ENCODE measurements around the gene LIPT1.
"Not testable (repeated sequence)": the region's sequence is repeated elsewhere in the genome, so short reads cannot be mapped to it uniquely, and the experiment has no call there.

LIPT1 gene

DNA sequence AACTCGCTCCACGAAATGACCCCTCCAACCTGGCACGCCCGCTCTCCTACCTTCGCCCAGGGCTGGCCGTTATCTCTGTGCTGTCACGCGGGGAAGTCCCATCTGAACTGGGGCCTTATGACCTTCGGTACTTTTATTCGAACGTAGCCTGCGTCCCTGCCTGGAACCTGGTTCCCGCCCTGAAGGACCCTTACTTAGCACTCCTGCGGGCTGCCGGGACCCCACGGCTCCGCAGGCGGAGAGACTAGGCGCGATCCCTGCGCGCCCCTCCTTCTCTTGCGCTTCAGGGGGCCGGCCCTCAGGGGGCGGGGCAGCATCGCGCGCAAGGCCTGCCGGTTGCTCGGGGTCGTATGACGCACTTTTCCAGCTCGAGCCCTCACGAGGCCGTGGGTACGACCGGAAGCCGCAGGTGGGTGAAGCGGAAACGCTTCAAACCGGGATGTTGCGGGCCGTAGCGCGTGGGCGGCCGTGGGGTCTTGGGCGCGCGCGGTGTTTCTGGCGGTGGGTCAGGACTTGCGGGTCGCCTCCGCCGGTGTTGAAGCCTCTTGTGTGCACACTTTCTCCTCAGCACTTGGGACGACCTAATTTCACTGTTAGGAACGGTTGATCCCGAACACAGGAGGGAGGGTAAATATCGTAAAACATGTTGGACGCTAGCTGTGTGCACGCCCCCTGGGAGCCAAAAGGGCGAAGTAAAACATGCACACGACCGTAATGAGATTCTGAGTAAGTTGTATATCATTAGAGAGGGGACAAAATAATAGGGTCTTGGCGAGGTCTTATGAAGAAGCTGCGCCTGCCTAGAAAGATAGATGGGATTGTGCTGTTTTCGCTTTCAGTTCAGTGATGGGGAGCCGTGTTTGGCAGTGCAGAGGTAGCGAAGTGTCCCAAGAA is at the start of gene LIPT1, which contains the start of gene TSGA10:
TSS of gene LIPT1 (plus strand) at position 325 of the 894 bp plus-strand sequence. CDS start 6,991 bp downstream, outside the sequence.
TSS of gene TSGA10 (minus strand) at position 300 of the 894 bp plus-strand sequence. CDS start 45,503 bp downstream, outside the sequence.
- peak; percentile 92 to 94 for DNase-seq

DNA sequence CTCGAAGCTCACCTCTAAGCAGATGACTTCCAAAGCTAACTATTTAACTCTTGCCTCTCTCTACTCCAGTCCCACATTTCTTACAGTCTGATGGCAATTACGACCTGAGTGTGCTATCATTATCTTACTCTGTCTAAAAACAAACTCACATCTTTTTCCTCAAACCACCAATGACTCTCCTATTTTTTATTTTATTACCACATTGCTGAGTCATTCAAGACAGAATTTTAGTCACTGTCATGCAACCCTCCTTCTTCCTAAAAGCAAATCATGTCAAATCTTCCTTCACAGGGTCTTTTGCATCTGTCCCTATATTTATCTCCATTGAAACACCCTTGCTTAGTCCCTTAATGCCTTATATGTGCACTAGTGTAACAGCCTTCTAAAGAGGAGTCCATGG is 47.9 kb upstream of the LIPT1 start:
- no peak for DNase-seq

DNA sequence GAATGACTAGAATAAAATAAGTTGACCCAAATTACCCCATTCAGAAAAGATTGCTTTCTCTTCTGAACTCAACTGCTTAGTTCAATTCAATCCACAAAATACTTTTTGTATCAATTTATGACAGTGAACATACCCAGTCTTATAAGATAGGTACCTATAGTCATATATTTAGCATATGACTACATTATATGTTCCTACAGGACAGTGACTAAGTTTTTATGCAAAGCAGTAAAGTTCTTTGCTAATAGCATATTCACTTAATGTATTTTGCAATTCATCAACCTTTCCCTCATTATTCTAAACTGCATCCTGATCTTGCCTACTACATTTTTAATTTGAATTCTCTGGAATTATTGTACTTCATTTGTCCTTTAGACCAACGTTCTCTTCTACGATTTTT is 43.5 kb upstream of the LIPT1 start:
- DNase-seq: no peak

DNA sequence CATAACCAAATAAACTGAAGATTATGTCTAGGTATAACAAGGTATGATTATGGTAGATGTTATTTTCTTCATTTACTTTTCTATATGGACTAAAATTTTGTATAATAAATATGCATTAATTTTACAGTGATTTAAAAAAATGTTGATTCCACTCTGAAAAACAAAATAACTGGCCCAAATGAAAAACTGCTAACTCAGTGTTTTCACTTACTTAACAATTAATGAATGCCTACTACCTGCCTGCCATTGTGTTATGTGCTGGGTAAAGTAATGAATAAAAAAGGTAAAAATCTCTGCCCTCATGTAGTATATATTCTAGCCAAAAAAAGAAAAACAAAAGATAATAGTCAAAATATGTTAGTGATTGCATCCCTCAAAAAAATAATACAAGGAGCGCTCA is 42.8 kb upstream of the LIPT1 start:
- DNase-seq: no peak

DNA sequence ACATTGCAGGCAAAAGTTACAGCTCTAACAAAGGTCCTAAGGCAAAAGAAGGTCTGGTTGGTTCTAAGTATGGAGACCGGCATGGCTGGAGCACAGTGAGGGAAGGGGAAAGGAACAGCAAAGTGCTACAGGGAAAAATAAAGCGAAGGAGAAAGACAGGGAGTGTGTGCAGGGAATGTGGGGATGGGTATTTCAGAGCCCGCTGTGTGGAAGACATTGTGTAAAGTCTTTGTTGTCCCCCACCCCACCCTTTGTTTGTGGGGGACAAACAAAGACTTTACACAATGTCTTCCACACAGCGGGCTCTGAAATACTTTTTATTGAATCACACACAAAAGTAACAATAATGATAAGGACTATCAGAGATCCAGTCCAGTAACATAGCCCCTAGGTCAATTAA is 42.1 kb upstream of the LIPT1 start:
- no peak for DNase-seq

DNA sequence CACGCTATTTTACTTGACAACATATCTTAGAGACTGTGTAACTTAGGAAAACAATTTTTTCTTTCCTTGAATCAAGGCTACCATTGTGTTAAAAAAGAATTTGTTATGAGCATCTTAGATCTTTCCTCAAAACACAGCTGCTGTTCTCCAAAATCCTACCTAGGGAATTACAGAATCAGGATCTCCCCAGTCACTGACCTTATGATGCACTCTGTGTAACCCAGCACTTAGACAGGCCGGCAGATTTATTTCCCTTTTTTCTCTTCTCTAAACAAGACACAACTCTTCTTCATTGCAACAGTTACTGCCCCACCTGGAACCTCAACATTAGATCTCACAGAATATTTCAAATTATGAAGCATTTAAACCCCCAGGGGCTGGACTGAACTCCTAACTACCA is 26.8 kb upstream of the LIPT1 start:
- DNase-seq: no peak

DNA sequence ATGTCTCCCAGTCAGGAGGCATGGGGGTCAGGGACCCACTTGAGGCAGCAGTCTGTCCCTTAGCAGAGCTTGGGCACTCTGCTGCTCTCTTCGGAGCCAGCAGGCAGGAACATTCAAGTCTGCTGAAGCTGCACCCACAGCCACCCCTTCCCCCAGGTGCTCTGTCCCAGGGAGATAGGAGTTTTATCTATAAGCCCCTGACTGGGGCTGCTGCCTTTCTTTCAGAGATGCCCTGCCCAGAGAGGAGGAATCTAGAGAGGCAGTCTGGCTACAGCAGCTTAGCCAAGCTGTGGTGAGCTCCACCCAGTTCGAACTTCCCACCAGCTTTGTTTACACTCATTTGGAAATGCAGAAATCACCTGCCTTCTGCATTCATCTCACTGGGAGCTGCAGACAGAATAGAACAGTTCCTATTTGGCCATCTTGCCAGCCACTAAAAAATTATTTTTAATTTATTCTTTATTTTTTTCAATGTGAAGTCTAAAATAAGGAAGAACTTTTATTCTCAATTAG is 19.7 kb upstream of the LIPT1 start:
- DNase-seq: not testable (repeated sequence)

DNA sequence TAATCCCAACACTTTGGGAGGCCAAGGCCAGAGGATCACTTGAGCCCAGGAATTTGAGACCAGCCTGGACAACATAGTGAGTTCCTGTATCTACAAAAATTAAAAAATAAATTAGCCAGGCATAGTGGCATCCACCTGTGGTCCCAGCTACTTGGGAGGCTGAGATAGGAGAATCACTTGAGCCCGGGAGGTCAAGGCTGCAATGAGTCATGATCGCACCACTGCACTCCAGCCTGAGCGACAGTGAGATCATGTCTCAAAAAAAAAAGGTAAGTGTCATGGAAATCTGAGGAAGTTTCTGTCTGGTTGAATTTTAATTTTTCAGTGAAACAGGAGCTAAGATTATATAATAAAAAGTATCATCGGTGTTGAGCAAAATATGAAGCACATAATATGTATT is 15.8 kb upstream of the LIPT1 start:
- DNase-seq: no peak

DNA sequence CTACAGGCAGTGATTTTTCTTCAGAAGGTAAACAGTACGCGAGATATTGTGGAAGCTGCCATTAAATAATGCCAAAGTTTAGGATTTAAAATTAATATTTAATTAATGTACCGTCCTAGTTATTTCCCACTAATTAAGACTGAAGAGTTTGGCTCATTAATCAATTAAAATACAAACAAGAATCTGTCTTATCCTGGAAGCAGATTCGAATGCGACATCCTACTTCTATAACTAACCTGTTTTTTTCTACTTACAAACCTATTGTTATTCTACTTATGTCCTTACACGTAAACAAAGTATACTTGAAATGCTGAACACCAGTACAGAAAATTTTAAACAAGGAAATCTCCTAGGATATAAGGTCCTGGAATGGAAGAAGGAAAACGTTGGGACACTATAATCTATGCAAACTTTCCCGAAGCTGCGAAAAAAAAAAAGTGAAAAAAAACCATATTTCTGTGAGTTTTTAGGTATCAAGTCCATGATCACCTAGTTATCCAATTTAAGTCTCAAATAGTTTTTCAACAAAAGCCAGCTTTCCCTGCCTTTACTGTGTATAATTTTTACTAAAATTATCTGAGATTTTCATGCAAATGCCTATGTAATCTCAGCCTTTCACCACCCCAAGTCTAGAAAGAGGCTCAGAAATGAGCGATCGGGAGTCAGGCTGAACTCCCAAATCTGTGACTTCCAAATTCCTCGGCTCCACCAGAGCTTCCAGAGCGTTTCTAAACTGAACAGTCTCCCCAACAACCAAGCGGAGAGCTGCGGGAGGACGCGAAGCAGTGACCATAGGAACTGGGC is 14.5 kb upstream of the LIPT1 start:
- no peak for DNase-seq

DNA sequence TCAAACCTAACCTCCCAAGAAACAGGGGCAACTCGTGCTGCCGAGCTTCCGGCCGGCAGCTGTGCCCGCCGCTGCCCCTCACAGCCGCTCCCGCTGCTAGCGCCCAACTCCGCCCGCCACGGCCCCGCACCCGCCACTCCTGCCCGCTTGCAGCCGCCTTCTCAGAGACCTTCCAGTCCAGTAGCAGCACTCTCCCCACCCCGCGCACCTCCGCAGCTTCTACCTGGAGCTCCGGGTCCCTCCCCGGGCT is 14.0 kb upstream of the LIPT1 start:
- no peak for DNase-seq

DNA sequence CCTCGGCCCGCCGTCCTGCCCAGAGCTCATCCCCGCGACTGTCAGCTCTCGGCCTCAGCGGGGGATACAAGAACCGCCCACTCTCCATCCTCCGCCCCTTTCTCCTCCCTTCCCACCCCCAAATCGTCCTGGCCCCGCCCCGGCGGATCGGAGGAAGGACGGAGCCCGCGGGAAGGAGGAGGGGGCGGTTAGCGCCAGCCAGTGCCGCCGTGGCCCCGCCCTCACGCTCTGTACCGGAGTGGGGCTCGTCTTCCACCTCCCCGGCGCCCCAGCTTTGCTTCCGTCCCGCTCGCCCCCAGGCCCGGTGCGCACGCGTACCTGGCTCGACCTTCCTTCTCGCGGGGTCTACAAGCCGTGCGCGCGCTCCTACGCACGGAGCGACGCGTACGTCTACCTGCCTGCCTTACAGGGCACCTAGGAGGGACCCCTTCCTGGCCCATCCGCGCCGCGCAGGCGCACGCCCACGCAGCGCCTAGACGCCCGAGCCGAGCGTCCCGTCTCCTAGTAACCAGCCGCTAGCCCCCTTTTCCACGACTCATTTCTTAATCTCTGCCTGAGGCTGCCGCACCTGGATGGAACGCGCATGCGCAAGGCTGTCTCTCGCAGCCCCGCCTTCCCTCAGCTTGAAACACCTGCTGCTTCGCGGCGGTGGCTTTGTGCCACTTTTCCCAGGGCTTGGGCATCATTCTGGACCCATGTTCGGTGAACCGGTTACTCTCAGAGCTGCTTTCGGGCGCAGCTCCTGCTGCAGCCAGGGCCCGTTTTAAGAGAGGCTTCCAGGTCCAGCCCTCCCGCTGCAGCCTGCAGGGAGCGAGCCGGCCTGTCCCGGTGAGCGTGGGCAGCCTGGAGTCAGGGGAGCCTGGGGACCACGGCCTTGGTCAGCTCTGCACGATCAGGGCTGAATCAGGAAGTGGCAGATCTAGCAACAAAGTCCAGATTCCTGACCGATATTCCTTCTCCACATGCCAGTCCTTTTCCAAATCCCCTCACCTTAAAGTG is 13.4 kb upstream of the LIPT1 start, which contains the start of gene C2orf15:
TSS of gene C2orf15 (plus strand) at position 598 of the 999 bp plus-strand sequence. CDS start 8,852 bp downstream, outside the sequence.
- DNase-seq: peak; percentile 98

DNA sequence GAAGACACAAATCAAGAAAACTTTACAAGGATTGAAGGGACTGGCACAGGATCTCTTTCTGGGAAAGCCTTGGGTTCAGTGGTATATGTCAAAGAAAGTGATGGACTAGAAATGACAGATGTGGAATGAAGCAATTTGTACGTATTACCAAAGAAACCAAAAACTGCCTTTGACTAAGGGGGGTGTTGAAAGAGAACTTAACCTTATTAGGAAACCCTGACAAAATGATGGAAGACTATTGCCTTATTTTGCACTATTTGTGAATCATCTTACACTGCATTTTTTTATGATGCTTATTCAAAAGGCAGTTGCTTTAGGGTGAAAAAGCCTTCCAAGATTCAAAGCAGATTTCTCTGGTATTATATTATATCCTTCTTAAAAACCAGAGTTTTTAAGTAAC is 4.1 kb upstream of the LIPT1 start:
- no peak for DNase-seq

DNA sequence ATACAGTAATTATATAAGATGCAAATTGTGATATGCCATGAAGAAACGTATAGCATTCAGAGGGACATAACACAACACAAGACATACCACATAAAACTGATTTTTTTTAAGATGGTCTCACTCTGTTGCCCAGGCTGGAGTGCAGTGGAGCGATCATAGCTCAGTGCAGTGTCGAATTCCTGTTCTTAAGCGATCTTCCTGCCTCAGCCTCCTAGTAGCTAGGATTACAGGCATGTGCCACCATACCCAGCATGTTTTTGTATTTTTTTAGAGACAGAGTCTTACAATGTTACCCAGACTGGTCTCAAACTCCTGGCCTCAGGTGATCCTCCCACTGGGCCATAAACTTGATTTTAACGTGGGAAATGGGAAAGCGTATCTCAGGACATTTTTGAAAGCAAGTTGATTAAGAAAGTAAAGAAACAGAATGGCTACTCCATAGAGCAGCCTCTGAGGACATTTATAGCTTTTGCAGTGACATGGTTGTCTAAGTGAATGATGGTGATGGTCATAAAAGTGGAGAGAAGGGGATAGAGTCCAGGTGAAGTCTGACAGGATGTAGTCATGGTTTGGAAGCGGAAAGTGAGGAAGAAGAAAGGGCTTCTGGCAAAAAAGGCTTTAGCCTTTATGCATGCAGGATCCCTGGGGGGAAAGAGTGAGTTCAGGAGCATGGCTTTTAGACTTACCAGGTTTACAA is 2.4 kb upstream of the LIPT1 start:
- no peak for DNase-seq

DNA sequence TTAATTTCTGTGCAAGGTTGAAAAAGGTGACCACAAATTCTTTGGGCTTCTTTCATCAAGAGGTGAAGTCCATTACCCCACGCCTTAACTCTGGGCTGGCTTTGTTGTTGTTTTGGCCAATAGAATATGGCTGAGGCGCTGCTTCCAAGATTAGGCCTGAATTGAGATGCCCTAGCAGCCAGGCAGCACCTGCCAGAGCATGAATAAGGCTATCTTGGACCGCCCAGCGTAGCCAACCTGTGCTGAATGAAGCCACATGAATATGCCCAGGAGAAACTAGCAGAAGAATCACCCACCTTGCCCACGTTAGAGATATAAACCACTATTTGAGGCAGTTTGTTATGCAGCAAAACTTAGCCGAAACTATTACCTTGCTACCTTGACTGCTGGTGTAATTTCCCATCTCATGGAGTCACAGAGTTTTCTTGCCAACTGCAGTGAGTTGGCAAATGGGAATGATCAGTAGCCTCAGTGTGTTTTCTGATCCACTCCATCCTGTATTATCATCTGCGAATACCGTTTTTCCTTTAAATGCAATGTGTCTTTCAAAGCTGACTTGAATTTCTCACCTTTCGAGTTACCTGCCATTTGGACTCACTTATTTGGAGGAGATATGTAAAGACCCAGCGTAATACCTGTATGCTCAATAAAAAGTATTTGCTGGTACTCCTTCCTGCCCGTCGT is 704 bp upstream of the LIPT1 start:
- no peak for DNase-seq

DNA sequence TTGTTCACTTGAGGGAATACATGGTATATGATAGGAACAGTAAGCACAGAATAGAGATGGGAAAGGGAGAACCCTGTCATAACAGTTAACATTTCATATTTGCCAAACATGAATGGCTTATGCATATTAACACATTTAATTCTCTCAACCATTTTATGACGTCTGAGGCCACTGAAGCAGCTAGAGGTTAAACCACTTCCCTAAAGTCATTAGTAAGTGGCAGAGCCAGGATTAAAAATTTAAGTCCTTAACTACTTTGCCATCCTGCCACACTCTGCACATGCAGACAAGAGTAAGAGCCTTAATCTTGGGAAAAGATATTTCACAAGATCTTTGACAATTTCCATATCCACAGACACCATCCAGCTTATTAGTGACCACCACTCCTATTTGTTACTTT is 2.1 kb downstream of the LIPT1 start:
- no peak for DNase-seq

DNA sequence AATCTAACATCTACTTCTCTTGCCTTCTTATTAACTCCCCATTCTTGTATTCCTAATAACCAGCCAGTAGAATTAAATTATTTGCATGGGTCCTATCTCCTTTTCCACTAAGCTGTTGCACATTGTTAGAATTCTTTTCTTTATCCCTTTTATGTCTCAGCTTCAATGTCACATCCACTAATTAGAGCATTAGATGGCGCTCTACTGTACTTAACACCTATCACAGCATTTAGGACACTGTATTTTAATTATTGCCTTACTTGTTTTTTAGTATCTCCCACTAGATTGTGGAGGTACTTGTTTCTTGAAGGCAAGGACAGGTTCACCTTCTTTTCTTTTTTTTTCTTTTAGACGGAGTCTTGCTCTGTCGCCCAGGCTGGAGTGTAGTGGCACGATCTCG is 3.8 kb downstream of the LIPT1 start:
- DNase-seq: no peak

DNA sequence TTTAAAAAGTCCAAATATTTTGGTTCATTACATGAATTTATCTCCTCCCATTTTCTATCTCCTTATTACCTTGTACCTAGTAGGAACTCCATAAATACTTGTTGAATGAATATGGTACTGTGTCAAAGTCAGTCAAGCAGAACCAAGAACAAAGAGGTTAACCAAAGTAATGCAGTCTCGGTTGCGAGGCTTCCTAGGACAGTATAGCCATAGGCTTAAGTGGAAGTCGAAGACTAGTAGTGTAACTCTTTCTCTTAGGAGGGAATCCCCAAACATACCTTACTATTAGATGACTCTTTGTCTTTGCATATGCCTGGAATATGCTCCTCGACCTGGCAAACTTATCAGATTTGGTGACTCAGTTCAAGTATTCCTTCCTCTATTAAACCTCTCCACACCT is 4.8 kb downstream of the LIPT1 start:
- DNase-seq: no peak

DNA sequence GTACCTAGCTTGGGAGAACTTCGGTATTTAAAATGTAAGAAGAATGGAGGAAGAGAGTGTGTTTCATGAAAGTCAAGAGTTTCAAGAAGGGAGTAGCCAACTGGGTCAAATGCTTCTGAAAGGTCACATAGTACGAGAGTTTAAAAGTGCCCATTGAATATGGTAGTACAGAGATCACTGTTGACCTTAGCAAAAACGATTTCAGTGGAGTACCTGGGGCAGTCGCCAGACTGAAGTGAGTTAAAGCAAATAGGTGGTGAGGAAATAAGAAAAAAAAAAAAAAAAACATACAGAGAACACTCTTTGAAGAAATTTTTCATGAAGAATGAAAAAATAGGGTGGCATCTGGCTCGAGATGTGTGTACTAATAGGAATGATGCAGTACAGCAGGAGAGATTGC is 11.5 kb downstream of the LIPT1 start:
- no peak for DNase-seq

DNA sequence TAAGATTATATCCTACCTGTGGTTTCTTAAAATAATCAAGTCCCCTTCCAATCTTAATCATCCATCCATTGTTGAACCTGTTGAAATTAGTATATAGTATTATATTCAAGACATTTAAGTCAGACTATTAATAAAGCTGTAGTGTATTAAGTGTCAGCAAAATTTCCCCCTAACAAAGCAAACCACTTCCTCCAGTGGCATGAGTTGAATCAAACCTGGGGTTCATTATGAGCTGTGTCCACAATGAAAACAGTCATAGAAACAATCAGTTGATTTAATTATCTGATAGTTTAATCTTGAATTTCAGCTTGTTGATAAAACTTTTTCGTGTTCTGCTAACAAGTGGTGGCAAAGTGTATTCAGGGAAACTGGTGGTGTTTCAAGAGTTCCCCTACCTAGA is 14.8 kb downstream of the LIPT1 start:
- DNase-seq: no peak

DNA sequence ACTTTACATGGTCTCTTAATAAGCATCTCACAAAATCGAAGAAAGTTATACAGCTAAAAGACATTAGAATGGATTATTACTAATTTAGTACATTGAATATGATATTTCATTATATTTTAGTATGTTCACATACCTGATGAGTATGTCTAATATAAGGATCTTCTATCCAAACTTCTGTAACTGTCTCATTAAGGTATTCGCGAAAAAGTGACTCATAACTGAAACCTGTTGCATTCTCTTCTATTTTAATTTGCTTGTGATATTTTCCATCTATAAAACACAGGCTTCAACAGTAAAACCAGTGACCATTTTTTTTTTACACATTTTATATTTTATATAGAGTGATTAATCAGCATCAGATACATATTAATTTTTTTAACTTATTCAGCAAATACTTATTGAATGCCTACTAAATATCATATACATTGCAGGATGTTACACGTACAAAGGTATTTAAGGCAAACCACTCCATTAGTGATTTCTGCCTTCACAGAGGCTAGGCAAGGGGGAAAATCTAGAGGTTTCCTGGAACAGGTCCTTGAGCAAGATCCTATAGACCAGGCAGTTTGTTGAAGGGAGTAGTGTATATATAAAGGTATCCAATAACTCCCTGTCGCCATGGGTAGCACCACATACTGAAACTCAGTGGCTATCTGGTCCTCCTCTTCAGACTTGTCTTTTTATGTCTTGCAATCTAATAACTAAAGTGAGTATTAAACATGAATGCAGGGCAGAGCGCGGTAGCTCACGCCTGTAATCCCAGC is 16.8 kb downstream of the LIPT1 start:
- DNase-seq: no peak
